Thymus (tissue), 11 donors: ENCODE results near the gene MIPOL1. TPM values are rescaled to one million over a fixed set of nuclear protein-coding genes. Genes with fewer than 3 reads are reported as not detected.
"Not testable (repeated sequence)": the region's sequence is repeated elsewhere in the genome, so short reads cannot be mapped to it uniquely, and the experiment has no call there.

ENCODE experiments used
- DNase-seq, 9 donors: peaks; one replicate each; pipeline ENCODE4 v3.0.0-alpha.2; 2013; ENCODE audit warnings: low spot score in 9 of 9, low read depth in 6 of 9, missing footprints in 1 of 9
- H3K27ac ChIP-seq, 2 donors: one replicate each; pipeline ENCODE4 v1.5.1; 2013; ENCODE audit warnings: control low read depth in 1 of 2, low read depth in 1 of 2, low read length in 1 of 2, mild to moderate bottlenecking in 1 of 2, moderate library complexity in 1 of 2
- H3K27me3 ChIP-seq, 2 donors: one replicate each; pipeline ENCODE4 v1.5.1; 2013; ENCODE audit warnings: low read length in 1 of 2; ENCODE audit not compliant: control insufficient read depth in 2 of 2, insufficient read depth in 1 of 2
- H3K36me3 ChIP-seq, 2 donors: one replicate each; pipeline ENCODE4 v1.5.1; 2013; ENCODE audit warnings: low read length in 1 of 2, mild to moderate bottlenecking in 1 of 2, moderate library complexity in 1 of 2; ENCODE audit not compliant: control insufficient read depth in 2 of 2, insufficient read depth in 2 of 2
- H3K4me1 ChIP-seq, 2 donors: one replicate each; pipeline ENCODE4 v1.5.1; 2013; ENCODE audit warnings: low read length in 2 of 2; ENCODE audit not compliant: control insufficient read depth in 2 of 2, insufficient read depth in 2 of 2
- H3K4me3 ChIP-seq, 2 donors: one replicate each; pipeline ENCODE4 v1.5.1; 2013; ENCODE audit warnings: low read length in 2 of 2, control low read depth in 1 of 2, mild to moderate bottlenecking in 1 of 2
- H3K9me3 ChIP-seq, 2 donors: one replicate each; pipeline ENCODE4 v1.5.1; 2013; ENCODE audit warnings: low read length in 1 of 2, mild to moderate bottlenecking in 1 of 2; ENCODE audit not compliant: control insufficient read depth in 2 of 2, insufficient read depth in 1 of 2
- WGBS: extraction: QIAGEN DNeasy Blood & Tissue Kit; methylation state at CpG from one replicate; pipeline ENCODE4 v1.1.7; 2013; 5-methylcytosine and 5-hydroxymethylcytosine counted together
- polyA plus RNA-seq: library from polyadenylated mRNA; stranded (reverse); fragments of 200-250 nt; gene quantifications from one replicate; pipeline ENCODE4 v1.2.3, GENCODE V29; 2013
- total RNA-seq: library from RNA; stranded (reverse); fragments of 120-200 nt; gene quantifications from one replicate; pipeline ENCODE4 v1.2.4, GENCODE V29; 2013
- donor health status: healthy.

Gene MIPOL1
- total and polyA plus RNA-seq, 2 donors: 2.1 to 2.5 TPM

DNA sequence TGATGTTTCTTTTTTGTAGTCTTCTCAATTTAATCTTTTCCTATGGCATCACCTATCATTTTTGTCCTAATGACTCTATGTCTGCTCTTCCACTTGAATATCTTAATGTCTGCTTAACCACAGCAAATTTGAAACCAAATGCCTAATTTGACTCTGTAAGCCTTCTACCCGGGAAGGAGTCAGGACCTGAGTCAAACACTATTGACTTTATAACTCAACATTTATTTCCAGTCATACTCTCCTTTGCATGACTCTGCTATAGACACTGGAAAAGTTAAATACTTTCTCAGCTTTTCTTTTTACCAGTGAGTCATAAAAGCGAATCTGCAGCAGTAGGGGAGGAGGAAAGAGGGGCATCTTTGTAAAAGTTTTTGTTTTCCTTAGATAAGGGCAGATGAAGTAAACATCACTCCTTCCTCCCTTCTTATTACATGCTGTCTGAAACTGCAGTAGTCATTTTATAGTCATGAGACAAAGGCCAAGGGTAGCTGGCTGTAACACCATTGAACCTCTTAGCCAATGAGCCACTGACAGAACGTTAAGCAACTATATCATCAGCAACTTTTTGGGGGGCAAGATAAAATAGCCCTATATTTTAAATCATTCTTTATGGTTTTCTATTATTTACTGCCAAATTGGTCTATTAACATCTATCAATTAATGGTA lies 179.3 kb downstream of the MIPOL1 start:
- no peaks in the 10 kb centered on the region for H3K36me3 ChIP-seq
- H3K4me1 ChIP-seq: no peaks in the 10 kb centered on the region
- H3K27me3 ChIP-seq: no peaks in the 10 kb centered on the region
- WGBS: 94% methylated on average over 3 of the region's 3 CpGs
- H3K27ac ChIP-seq: no peak overlapping the region
- no peak for DNase-seq
- no peaks in the 10 kb centered on the region for H3K9me3 ChIP-seq
- H3K4me3 ChIP-seq: no peak overlapping the region

DNA sequence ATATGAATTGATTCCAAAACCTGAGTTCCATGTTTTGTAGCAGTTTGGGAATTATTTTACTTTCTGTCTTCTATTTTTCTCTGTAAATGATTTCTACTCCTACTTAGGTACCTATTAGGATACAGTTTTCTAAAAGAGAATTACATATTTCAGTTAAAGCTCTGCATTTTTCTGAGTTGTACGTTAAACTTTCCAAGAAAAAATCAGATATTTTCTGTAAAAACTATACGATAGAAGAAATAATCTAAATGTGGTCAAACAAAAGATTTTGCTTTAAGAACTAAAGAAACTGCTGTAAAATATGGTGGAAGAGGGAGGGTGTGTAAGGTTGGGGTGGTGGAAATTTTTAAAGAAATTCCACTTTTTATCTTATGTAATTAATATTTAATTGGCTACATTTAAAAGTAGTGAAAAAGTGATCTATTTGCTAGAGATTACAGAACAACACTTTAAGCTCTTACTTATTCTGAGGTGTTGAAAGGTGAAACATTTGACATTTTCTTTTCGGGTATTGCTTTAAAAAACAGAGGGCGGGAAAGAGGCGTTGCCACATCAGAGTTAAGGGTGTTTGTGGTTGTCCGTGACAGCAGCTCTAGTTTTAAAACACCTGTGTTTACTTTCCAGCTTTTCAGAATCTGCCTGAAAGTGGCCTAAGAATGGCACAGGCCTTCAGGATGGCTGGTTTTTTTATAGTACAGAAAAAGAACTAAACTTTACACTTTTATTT lies 187.3 kb downstream of the MIPOL1 start:
- peak in 3 of 9 donors; percentile 8 to 42 (median 9) for DNase-seq
- no peaks in the 10 kb centered on the region for H3K27me3 ChIP-seq
- H3K27ac ChIP-seq: no peak overlapping the region
- H3K9me3 ChIP-seq: no peaks in the 10 kb centered on the region
- no peak overlapping the region for H3K4me3 ChIP-seq
- 91% methylated on average over 6 of the region's 6 CpGs for WGBS
- H3K36me3 ChIP-seq: no peaks in the 10 kb centered on the region
- H3K4me1 ChIP-seq: no peaks in the 10 kb centered on the region

DNA sequence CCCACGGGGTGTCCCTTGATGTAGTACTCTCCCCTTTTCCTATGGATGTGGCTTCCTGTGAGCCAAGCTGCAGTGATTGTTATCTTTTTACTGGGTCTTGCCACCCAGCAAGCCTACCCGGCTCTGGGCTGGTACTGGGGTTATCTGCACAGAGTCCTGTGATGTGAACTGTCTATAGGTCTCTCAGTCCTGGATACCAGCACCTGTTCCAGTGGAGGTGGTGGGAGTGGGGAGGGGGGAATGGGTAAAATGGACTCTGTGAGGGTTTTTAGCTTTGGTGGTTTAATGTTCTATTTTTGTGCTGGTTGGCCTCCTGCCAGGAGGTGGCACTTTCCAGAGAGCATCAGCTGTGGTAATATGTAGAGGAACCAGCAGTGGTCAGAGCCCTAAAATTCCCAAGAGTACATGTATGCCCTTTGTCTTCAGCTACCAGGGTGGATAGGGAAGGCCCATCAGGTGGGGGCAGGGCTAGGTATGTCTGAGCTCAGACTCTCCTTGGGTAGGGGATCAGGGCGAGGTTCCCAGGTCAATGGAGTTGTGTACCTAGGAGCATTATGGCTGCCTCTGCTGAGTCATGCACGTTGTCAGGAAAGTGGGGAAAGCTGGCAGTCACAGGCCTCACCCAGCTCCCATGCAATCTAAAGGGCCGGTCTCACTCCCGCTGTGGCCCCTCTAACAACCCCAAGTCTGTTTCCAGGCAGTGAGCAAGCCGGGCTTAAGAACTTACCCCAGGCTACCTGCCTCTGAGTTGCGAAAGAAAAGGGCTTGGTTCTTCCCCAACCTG lies 199.6 kb downstream of the MIPOL1 start:
- H3K27me3 ChIP-seq, H3K4me1 ChIP-seq, DNase-seq, H3K4me3 ChIP-seq, H3K27ac ChIP-seq, H3K36me3 ChIP-seq, H3K9me3 ChIP-seq: not testable (repeated sequence)
- 82% methylated on average over 8 of the region's 8 CpGs for WGBS

DNA sequence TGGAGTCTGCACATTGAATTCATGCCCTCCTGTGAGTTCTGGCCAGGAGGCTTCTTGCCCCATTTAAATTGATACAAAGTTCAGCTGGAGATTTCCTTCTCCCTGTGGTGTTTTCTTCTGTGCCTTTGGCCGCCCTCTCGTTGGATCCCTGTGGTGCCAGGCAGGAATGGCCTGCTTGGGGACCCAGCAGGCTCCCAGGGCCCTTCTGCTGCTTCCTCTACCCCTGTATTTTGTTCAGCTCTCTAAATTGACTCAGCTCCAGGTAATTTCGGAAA lies 200.1 kb downstream of the MIPOL1 start:
- no peaks in the 10 kb centered on the region for H3K4me1 ChIP-seq
- 65% methylated on average over 3 of the region's 3 CpGs for WGBS
- H3K9me3 ChIP-seq: no peaks in the 10 kb centered on the region
- no peaks in the 10 kb centered on the region for H3K27me3 ChIP-seq
- no peaks in the 10 kb centered on the region for H3K36me3 ChIP-seq
- no peak for DNase-seq
- no peak overlapping the region for H3K4me3 ChIP-seq
- no peak overlapping the region for H3K27ac ChIP-seq

DNA sequence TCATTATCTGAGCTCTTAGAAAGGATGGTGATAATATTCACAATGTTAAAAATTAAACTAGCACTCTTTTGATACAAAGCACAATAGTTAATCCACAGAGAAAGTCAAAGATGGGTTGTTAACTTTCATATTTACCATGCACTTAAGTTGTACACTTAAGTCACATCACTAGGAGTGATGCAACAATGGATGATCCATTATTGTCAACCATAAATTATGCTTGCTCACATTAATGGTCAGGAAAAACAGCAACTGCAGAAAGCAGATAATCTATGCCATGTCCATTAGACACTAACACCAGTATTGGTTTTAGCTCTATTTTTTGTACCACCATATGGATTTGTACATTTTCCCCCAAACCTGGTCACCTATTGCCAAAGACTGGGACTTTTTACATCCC lies 201.8 kb downstream of the MIPOL1 start:
- Histone ChIP-seq H3K9me3 (no peaks in the 10 kb centered on the region), H3K27ac (no peak overlapping the region), H3K4me3 (no peak overlapping the region), H3K4me1 (no peaks in the 10 kb centered on the region), H3K36me3 (no peaks in the 10 kb centered on the region), H3K27me3 (no peaks in the 10 kb centered on the region)
- no peak for DNase-seq

DNA sequence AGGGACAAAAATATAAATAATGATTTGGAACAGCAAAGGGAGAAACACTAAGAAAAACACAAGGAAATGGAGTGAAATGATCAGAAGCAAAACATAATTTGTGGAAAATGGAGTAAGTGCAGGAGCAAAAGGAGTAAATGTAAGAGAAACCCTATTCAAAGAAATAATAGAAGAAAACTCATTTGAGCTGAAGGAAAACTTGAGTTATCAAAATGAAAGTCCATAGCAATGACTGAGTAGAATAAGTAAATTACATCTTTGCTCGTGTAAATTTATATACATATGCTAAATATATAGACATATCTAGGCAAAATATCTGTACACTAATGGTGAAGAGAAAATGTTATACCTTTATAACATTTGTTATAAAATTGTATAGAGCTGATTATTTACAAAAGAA lies 203.4 kb downstream of the MIPOL1 start:
- Histone ChIP-seq H3K27ac (no peak overlapping the region), H3K9me3 (no peaks in the 10 kb centered on the region), H3K27me3 (no peaks in the 10 kb centered on the region), H3K36me3 (no peaks in the 10 kb centered on the region), H3K4me3 (no peak overlapping the region), H3K4me1 (no peaks in the 10 kb centered on the region)
- DNase-seq: no peak
- 94% methylated on average over 1 of the region's 1 CpG for WGBS

DNA sequence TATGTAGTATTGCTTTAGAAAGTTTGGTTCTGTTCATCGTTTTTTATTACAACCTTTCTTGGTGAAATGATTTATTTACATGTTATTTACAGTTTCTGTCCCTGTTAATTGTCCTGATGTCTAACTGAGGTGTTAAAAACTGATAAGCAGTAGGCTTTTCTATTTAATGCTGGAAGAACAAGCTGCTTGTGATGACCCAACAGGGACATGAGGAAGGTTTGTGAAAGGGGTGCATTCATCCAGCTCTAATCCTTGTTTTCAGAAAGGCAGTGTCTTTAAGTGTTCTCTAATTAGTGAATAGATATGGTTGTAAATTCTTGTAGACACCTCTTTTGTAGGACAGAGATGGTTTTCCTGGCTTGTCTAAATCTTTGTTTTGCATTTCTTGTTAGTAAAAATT lies 205.9 kb downstream of the MIPOL1 start:
- Histone ChIP-seq H3K27me3 (no peaks in the 10 kb centered on the region), H3K36me3 (no peaks in the 10 kb centered on the region), H3K9me3 (no peaks in the 10 kb centered on the region), H3K4me3 (no peak overlapping the region), H3K27ac (no peak overlapping the region), H3K4me1 (no peaks in the 10 kb centered on the region)
- no peak for DNase-seq
- WGBS: 80% methylated on average over 1 of the region's 1 CpG

DNA sequence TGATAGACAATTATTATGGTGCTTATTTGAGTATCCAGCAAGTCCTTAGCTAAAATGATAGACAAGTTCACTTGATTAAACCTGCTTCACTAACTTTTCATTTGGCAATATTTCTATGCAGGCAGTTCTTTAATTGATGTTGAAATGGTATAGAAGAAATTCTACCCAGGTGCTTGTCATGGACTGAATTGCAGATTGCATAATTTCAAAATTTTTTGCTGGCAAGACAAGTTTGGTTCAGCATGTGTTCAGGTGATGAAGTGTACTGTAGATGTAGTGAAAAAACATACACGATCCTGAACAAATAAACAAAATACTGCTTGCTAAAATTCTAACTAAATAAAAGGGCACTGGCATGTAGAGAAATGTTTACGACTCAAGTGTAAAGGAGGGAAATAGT lies 208.4 kb downstream of the MIPOL1 start:
- no peaks in the 10 kb centered on the region for H3K27me3 ChIP-seq
- WGBS: 87% methylated on average over 2 of the region's 2 CpGs
- DNase-seq: peak in 1 of 9 donors; percentile 1

DNA sequence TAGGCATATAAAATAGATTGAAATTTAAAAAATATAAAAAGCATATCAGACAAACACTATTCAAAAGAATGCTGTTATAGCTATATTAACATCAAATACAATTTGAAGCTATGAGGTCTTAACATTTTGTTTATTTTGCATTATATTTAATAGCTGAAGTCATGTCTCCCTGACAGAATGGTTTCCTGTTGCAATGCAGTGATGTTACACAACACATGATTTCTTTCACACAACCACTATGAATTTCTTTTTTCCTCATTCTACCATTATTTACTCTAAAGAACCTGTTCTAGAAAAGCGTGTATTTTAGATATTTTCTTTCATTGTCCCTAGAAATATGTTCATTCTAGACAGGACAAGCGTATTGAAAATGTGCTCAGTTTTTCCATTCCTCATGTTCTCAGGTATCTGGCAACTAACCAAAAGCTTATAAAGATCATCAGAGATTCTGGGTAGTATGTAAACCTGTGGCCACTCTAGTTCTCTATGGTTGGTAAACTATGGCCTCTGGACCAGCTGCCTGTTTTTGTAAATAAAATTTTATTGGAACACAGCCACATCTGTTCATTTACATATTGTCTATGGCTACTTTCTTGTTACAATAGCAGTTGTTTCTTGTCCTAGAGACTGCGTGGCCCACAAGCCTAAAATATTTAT lies 213.5 kb downstream of the MIPOL1 start:
- Histone ChIP-seq H3K27ac (no peak overlapping the region), H3K27me3 (no peaks in the 10 kb centered on the region), H3K4me1 (no peaks in the 10 kb centered on the region), H3K4me3 (no peak overlapping the region), H3K9me3 (no peaks in the 10 kb centered on the region), H3K36me3 (no peaks in the 10 kb centered on the region)
- WGBS: 94% methylated on average over 3 of the region's 3 CpGs
- no peak for DNase-seq

More for the DNA sequence above, 208.4 kb downstream of the MIPOL1 start:
- H3K4me3 ChIP-seq: no peak overlapping the region
- H3K36me3 ChIP-seq: no peaks in the 10 kb centered on the region
- H3K9me3 ChIP-seq: no peaks in the 10 kb centered on the region
- no peak overlapping the region for H3K27ac ChIP-seq
- no peaks in the 10 kb centered on the region for H3K4me1 ChIP-seq
